ENCODE results near the gene PHYHD1.
"Not testable (repeated sequence)": the region's sequence is repeated elsewhere in the genome, so short reads cannot be mapped to it uniquely, and the experiment has no call there.

GRCh38 chr9:128944966-128945365 is 24.2 kb downstream of the PHYHD1 start:
- TF ChIP-seq, protein P1, sequence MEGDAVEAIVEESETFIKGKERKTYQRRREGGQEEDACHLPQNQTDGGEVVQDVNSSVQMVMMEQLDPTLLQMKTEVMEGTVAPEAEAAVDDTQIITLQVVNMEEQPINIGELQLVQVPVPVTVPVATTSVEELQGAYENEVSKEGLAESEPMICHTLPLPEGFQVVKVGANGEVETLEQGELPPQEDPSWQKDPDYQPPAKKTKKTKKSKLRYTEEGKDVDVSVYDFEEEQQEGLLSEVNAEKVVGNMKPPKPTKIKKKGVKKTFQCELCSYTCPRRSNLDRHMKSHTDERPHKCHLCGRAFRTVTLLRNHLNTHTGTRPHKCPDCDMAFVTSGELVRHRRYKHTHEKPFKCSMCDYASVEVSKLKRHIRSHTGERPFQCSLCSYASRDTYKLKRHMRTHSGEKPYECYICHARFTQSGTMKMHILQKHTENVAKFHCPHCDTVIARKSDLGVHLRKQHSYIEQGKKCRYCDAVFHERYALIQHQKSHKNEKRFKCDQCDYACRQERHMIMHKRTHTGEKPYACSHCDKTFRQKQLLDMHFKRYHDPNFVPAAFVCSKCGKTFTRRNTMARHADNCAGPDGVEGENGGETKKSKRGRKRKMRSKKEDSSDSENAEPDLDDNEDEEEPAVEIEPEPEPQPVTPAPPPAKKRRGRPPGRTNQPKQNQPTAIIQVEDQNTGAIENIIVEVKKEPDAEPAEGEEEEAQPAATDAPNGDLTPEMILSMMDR (IDR thresholded peaks at IDR 0.05) = not testable (repeated sequence)
- not testable (repeated sequence) for TF ChIP-seq POLR2A, POLR2AphosphoS5 (IDR thresholded peaks at IDR 0.05)
